Gastrocnemius medialis (tissue), 4 donors: Measurements from ENCODE around the gene PLEKHH3.

Experiments used
- POLR2A ChIP-seq, 2 donors: fragments of 450-650 bp; IDR thresholded peaks; one replicate each; pipeline ENCODE4 v1.6.1; 2017; ENCODE audit warnings: antibody characterized with exemption in 2 of 2, mild to moderate bottlenecking in 2 of 2, moderate library complexity in 2 of 2
- TF ChIP-seq, protein P1 (sequence below), 5 experiments: fragments of 450-650 bp in 3 of 5; fragments of 200-600 bp in 2 of 5; sonication (generic) in 2 of 5; IDR thresholded peaks in 4 of 5; conservative IDR thresholded peaks in 1 of 5; 1 replicate in 4 of 5; 2 replicates in 1 of 5; pipeline ENCODE4 v1.5.1; 2016 to 2019; ENCODE audit warnings: antibody characterized with exemption in 5 of 5, mild to moderate bottlenecking in 3 of 5, moderate library complexity in 3 of 5

DNA sequence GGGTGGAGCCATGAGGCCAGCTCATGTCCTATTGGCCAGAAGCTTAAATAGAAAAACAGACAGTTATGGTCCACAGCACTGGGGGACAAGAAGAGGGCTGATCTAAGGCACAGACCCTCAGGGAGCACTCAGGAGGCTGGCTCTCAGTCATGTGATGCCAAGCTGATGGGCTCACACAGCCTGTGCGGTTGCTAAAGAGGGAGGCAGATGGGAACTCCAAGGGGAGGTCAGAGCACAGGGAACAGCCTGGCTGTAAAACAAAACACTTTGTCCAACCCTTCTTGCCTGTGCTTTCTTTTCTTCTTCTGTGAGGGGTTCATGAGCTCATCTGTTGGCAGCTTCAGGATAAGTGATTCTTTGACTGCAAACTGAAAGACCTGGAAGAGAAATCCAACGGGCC lies 32.8 kb upstream of the PLEKHH3 start:
- TF ChIP-seq, protein P1, sequence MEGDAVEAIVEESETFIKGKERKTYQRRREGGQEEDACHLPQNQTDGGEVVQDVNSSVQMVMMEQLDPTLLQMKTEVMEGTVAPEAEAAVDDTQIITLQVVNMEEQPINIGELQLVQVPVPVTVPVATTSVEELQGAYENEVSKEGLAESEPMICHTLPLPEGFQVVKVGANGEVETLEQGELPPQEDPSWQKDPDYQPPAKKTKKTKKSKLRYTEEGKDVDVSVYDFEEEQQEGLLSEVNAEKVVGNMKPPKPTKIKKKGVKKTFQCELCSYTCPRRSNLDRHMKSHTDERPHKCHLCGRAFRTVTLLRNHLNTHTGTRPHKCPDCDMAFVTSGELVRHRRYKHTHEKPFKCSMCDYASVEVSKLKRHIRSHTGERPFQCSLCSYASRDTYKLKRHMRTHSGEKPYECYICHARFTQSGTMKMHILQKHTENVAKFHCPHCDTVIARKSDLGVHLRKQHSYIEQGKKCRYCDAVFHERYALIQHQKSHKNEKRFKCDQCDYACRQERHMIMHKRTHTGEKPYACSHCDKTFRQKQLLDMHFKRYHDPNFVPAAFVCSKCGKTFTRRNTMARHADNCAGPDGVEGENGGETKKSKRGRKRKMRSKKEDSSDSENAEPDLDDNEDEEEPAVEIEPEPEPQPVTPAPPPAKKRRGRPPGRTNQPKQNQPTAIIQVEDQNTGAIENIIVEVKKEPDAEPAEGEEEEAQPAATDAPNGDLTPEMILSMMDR (IDR thresholded peaks at IDR 0.05 in 4 of 5, conservative IDR thresholded peaks at IDR 0.05 in 1 of 5) = no peak
- TF ChIP-seq POLR2A (IDR thresholded peaks at IDR 0.05) = no peak
